GM13976 (cell line): Measurements from ENCODE around the gene DNAJA4.
A peak's percentile ranks its signal among the peaks of the same experiment; 100 is the strongest.

Source experiments
- DNase-seq: peaks from one replicate; pipeline ENCODE4 v3.0.0; 2012; ENCODE audit warnings: low spot score
- in situ Hi-C: fragments of 300-500 bp; cut with MboI; formaldehyde crosslinking; loops from one replicate; pipeline ENCODE4 v1.12.0; 2022; ENCODE audit warnings: low sequenced_read_pairs, mixed read lengths, inconsistent platforms; ENCODE audit not compliant: unreplicated experiment
- TF ChIP-seq, protein P1 (sequence below): IDR thresholded peaks from 2 replicates; pipeline ENCODE4 v1.5.1; 2012; ENCODE audit warnings: borderline replicate concordance, mild to moderate bottlenecking; ENCODE audit not compliant: insufficient read depth; ENCODE audit errors: extremely low read depth, missing control alignments, control extremely low read depth

Gene DNAJA4

DNA sequence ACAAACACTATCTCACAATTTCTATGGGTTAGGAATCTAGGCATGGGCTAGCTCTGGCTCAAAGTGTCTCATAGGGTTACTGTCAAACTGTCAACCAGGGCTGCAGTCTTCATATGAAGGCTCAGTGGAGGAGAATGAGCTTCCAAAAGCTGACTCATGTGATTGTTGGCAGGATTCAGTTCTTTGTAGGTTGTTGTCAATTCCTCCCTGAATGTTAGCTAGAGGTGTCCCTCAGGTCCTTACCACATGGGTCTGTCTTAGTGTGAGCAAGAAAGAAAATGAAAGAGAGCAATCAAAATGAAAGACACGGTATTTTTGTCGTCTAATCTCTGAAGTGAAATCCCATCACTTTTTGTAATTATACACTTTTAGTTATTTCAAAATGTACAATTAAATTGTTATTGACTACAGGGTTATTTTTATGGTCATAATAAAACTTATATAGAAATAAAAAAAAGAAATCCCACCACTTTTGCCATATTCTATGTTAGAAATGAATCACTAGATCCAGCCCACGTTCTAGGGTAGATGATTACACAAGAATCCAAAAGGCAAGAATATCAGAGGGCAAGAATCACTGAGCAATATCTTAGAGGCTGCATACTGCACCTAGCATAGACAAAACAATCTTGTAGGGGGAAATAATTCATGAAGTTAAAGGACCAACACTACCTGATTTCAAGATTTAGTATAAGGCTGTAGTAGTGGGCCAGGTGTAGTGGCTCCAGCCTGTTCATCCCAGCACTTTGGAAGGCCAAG is 38.4 kb upstream of the DNAJA4 start:
- DNase-seq = peak; percentile 70
- TF ChIP-seq, protein P1, sequence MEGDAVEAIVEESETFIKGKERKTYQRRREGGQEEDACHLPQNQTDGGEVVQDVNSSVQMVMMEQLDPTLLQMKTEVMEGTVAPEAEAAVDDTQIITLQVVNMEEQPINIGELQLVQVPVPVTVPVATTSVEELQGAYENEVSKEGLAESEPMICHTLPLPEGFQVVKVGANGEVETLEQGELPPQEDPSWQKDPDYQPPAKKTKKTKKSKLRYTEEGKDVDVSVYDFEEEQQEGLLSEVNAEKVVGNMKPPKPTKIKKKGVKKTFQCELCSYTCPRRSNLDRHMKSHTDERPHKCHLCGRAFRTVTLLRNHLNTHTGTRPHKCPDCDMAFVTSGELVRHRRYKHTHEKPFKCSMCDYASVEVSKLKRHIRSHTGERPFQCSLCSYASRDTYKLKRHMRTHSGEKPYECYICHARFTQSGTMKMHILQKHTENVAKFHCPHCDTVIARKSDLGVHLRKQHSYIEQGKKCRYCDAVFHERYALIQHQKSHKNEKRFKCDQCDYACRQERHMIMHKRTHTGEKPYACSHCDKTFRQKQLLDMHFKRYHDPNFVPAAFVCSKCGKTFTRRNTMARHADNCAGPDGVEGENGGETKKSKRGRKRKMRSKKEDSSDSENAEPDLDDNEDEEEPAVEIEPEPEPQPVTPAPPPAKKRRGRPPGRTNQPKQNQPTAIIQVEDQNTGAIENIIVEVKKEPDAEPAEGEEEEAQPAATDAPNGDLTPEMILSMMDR = no peak
- in situ Hi-C loops = loop anchor here (25.0 kb wide), 1 partner anchor 264 kb away; no protein-coding TSS in a partner anchor

DNA sequence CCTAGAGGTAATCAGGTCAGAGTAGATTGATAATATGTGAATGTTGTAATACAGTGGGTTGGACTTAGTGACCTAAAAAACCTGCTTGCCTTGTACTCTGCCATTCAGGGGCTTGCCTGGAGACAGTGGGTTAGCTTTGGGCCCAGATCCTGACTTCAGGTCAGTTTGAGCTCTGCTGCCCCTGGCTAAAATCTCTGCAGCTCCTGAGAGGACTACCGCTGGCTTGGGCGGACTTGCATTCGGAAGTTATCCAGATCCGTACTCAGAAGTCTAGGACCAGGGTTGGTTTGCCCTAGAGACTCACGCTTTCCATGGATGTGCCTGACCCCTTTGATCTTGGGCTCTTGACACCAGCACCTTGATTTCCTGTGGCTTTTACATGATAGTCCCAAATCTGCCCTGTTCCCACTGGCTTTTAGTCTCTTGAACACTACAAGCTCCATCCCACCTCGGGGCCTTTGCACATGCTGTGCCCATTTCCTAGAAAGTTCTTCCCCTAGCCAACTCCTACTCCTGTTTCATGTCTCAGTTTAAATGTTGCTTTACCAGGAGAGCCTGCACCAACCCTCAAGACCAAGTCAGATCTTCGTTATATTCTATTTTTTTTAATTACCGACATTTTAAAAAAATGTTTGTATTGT is 35.9 kb upstream of the DNAJA4 start:
- in situ Hi-C loops = loop anchor here (25.0 kb wide), 1 partner anchor 266 kb away; no protein-coding TSS in a partner anchor
- DNase-seq = no peak
- TF ChIP-seq, protein P1 = no peak

DNA sequence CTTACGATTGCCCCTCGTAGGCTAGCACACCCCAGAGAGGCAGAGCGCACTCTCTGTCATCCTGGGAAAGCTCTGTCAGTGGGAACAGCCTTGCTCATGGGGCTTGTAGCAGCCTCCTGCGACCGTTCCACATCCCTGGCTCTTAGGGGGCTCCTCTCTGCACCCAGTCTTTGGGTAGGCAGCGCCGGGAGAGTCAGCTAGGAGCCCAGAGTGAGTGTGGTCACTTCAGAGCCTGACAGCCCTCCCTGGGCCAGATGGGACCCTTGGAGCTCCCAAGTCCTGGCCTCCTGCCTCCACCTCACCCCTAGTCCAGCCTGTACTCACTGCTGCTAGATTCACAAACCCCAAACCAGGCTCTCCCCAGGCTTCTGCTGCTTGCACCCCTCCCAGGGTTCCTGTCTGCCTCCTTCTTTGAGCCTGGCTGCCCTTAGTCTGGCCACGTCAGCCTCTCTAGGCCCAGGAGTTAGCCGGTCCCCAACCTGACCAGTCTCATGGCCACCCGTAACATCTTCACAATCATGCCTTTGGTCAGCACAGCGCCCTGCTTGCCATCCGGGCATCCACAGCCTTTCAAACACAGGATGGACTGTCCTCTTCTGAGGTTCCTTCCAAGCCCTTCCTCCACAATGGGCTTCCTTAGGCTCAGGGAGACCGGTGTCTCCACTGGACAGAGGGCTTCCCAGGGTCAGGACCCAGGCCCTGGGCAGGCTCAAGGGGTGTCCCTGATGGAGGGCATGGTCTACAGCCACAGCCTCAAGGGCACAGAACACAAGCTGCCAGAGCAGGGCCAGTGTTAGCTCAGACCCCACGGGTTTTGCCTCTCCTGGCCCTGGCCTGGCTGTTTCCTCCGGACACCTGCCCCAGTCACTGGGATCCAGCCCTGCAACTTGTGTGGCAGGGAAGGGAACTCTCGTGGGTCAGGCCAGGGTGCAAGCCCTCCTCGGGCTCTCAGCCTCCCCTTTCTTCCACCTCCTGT is 34.6 kb upstream of the DNAJA4 start:
- in situ Hi-C loops = loop anchor here (25.0 kb wide), 1 partner anchor 267 kb away; no protein-coding TSS in a partner anchor
- no peak for DNase-seq
- TF ChIP-seq, protein P1 = no peak

DNA sequence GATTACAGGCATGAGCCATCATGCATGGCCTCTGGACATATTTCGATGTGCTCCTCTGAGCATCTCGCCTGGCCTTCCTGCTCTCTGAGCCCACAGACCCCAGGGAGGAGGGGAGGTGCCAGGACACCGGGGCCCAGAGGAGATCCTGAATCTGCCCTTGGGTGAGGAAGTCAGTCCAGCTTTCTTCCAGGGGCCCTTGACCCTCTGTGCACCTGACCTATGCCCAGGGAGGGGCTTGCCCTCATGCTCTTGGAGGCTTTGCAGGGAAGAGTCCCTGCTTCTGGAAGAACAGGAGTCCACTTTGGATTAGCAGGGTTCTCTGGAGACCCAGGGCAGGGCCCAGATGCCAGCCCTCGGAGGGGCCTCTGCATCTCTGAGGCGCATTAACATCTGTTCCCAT is 31.4 kb upstream of the DNAJA4 start:
- in situ Hi-C loops = loop anchor here (25.0 kb wide), 1 partner anchor 271 kb away; no protein-coding TSS in a partner anchor
- TF ChIP-seq, protein P1 = no peak

DNA sequence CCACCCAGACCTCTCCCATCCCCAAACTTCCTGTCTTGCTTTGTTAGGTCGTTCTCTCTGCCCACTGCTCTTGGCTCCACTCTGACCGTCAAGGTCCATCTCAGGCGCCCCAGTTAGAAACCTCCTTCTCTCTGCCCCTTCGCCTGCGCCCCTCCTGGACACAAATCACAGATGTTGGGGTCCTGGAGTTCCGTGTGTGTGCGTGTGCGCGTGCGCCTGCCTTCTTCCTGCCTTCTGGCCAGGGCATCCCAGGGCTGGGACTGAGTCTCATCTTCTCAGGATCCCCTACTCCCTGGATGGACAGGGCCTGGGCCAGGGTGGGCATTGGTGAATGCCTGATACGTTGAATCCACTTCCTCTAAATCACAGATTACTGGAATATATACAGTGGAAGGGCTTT is 30.9 kb upstream of the DNAJA4 start:
- TF ChIP-seq, protein P1 = no peak
- in situ Hi-C loops = loop anchor here (25.0 kb wide), 1 partner anchor 271 kb away; no protein-coding TSS in a partner anchor
- DNase-seq = no peak

More for the DNA sequence above, 31.4 kb upstream of the DNAJA4 start:
- DNase-seq = no peak
